HUDEP-2 (cell line): ENCODE results near the gene TRIM14.

ENCODE experiments used
- DNase-seq, 76 experiments: peaks; one replicate each; lab custom pipeline; 2025; ENCODE audit not compliant: unreplicated experiment in 76 of 76; lab: John Stamatoyannopoulos, UW

The TRIM14 gene, protein sequence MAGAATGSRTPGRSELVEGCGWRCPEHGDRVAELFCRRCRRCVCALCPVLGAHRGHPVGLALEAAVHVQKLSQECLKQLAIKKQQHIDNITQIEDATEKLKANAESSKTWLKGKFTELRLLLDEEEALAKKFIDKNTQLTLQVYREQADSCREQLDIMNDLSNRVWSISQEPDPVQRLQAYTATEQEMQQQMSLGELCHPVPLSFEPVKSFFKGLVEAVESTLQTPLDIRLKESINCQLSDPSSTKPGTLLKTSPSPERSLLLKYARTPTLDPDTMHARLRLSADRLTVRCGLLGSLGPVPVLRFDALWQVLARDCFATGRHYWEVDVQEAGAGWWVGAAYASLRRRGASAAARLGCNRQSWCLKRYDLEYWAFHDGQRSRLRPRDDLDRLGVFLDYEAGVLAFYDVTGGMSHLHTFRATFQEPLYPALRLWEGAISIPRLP

DNA sequence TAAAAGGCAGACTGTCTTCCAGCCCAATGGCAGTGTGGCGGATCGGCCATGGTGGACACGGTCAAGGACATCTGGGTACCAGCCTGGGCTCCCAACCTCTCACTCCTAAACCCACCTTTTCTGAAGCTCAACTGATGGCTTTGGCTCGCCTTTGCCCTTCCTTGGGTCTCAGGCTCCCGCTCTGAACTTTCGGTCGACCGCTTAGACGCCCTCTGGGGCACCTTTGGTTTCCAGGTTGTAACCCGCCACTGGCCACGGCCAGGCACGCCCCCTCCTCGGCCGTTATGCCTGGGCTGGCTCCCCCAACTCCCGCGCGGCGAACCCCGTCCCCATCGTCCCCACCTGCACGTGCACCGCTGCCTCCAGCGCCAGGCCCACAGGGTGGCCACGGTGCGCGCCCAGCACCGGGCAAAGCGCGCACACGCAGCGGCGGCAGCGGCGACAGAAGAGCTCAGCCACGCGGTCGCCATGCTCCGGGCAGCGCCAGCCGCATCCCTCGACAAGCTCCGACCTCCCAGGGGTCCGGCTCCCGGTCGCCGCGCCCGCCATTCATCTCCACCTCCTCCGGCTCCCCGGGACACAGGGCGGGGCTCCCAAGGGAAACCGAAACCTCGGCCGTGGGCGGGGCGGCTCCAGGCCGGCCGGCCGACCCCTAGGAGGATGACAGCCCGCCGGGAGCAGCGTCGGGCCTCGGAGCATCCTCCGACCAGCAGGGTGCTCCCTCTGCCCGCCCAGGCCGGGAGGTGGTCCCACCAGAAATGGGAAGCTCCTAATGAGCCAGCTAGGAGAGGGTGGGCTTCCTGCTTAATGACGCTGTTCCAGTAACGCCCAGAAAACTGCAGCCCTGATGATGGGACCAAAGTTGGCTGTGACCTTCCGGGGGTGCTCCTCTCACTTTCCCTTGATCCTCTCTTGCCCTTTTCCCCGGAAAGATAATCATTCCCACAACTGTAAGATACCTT is at the start of gene TRIM14:
Gene TRIM14, minus strand, starts transcription at position 583 of the 962 bp plus-strand sequence. Its CDS starts 34 bp downstream, at position 549.
- DNase-seq, result peak in 48 of 76 experiments; percentile 7 to 61 (median 31)

GRCh38 chr9:98168153-98168780 is 49.2 kb upstream of the TRIM14 start:
- DNase-seq, result no peak

DNA sequence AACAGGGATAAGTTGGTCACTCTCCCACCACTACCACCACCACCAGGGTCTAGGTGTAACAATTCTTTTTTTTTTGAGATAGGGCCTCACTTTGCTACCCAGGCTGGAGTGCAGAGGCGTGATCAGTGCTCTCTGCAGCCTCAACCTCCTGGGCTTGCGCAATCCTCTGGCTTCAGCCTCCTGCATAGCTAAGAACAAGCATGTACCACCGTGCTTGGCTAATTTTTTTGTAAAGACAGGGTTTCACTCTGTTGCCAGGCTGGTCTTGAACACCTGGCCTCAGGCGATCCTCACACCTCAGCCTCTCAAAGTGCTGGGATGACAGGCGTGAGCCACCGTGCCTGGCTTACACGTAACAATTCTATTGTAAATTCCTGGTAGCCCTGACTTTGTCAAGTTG is 45.9 kb upstream of the TRIM14 start:
- no peak for DNase-seq

GRCh38 chr9:98162613-98163012 is 43.6 kb upstream of the TRIM14 start:
- no peak for DNase-seq

- DNase-seq, result no peak
Observed at GRCh38 chr9:98161851-98162250, 42.8 kb upstream of the TRIM14 start.

DNA sequence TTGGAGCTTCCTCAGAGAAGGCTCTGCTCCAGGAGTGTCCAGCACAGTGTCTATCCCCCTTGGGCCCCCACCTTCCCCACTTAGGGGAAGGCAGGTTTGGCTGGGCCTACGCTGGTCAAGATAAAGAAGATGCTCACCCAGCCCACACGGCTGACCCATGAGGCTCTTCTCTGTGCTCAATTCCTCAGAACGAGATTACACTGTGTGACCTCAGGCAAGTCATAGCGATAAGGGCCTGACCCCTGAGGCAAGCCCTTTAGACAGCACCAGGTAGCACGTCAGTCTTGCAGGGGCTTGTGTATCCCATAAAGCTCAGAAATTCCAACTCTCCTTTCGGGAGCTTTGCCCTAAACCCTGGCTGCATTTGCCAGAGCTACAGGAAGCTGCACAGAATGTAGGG is 40.8 kb upstream of the TRIM14 start:
- no peak for DNase-seq

GRCh38 chr9:98159301-98159700 is 40.3 kb upstream of the TRIM14 start:
- no peak for DNase-seq

DNA sequence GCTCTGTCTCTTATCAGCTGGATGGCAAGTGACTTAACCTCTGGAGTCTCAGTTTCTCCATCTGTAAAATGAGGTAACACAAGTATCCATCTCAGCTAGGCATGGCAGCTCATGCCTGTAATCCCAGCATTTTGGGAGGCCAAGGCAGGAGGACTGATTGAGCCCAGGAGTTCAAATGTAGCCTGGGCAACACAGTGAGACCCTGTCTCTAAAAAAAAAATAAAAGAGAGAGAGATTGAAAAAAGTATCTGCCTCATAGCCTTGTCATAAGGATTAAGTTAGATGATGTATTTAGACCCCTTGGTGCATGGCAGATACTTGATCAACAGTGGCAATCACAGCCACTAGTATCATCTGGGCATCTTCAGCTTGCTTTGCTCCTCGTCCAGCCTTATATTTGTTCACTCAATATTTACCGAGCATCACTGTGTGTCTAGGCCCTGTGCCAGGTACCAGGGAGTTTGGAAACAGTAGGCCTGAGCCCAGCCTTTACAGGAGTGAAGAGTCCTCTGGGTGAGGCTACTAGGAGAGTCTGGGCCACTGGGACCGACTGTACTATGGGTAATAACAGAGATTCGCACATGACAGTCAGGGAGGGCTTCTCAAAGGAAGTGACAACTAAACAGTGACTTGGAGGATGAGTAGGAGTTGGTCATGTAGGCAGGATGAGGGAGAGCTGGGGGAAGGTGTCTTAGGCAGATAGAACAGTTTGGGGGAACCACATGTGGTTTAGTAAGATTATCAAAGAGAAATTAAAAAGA is 39.2 kb upstream of the TRIM14 start:
- peak in 3 of 76 experiments; percentile 4 to 11 (median 5) for DNase-seq

DNA sequence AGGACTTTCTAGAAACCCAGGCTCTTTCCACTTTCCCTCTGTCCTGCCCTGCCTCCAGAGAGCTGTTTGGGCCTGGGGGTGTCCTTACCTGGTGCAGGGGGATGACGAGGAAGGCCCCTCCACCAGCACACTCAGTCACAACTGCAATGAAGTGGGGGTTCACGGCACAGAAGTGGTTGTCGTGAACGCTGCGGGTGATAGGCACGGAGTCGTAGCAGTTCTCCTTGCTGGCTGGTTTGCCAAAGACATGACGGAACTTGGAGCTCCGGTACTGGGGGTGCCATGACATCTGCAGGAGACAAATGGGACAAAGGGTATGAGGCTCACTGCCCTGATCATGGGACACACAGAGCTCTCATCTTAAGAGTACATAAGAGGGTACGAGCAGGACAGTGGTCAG is 38.4 kb upstream of the TRIM14 start:
- no peak for DNase-seq

DNA sequence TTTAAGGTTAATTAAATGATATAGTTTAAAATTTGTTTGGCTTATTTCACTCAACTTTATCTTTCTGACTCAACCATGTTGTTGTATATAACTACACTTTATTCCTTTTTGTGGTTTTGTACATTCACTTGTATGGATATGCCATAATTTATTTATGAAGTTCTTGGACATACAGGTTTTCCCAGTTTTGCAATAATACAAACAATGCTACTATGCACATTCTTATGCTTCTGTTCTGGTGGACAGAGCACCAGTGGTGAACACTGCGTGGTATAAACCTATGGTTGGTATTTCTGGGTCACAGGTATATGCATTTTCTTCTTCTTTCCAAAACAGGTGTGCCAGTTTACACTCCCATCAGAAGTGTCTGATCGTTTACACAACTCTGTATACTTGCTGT is 35.7 kb upstream of the TRIM14 start:
- no peak for DNase-seq

GRCh38 chr9:98152526-98152925 is 33.5 kb upstream of the TRIM14 start:
- DNase-seq, result no peak

GRCh38 chr9:98150721-98151120 is 31.7 kb upstream of the TRIM14 start:
- no peak for DNase-seq

DNA sequence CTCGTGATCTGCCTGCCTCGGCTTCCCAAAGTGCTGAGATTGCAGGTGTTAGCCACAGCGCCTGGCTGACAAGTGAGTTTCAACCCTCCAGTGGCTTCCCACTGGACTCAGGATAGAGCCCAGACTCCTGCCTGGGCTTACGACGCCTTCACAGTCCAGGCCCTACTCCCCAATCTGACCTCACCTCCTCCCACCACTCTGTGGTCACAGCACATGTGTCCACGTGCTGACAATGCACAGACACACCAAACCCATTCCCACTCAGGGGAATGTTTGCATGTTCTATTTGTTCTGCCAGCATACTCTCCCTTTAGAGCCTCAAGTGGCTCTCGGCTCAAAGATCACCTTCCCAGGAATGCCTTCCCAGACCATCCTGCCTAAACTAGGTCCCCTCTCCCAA is 31.1 kb upstream of the TRIM14 start:
- DNase-seq, result no peak

GRCh38 chr9:98149422-98149821 is 30.4 kb upstream of the TRIM14 start:
- DNase-seq, result no peak

- DNase-seq, result no peak
Observed at GRCh38 chr9:98148486-98148885, 29.5 kb upstream of the TRIM14 start.

- no peak for DNase-seq
Observed at GRCh38 chr9:98147582-98147981, 28.6 kb upstream of the TRIM14 start.

GRCh38 chr9:98146101-98146991 is 27.3 kb upstream of the TRIM14 start:
- DNase-seq, result no peak

DNA sequence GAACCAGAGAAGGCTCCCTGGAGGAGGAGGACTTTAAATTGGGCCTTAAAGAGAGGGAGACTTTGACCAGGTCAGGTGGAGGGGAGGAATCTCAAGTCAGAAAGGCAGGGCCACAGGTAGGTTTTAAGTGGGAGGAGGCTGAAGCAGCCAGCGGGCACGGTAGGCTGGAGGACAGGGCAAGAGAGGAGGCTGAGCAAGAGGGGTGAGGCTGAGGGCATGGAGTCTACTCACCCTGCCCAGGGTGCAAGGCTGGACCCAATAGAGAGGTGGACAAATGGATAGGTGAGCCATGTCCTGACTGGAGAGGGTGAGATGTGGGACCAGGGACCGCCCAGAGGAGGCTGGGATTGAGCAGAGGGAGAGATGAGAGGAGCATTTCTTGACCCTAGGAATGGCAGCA is 25.6 kb upstream of the TRIM14 start:
- no peak for DNase-seq

GRCh38 chr9:98144076-98144475 is 25.1 kb upstream of the TRIM14 start:
- no peak for DNase-seq
